GM18511 (cell line): ENCODE data around the gene LUC7L3.

Experiments used
- ATAC-seq: cut with Tn5 transposase; IDR thresholded peaks from one replicate; pipeline ENCODE4 v1.9.1; 2021; ENCODE audit warnings: mild to moderate bottlenecking, moderate library complexity; ENCODE audit not compliant: unreplicated experiment

The LUC7L3 gene

GRCh38 chr17:50685691-50686493 is 33.5 kb upstream of the LUC7L3 start:
- no peak for ATAC-seq

- no peak for ATAC-seq
Measured at GRCh38 chr17:50686494-50687199, 32.8 kb upstream of the LUC7L3 start.

- ATAC-seq: no peak
Measured at GRCh38 chr17:50687200-50688066, 32.0 kb upstream of the LUC7L3 start.

- no peak for ATAC-seq
Measured at GRCh38 chr17:50688245-50688644, 31.2 kb upstream of the LUC7L3 start.

DNA sequence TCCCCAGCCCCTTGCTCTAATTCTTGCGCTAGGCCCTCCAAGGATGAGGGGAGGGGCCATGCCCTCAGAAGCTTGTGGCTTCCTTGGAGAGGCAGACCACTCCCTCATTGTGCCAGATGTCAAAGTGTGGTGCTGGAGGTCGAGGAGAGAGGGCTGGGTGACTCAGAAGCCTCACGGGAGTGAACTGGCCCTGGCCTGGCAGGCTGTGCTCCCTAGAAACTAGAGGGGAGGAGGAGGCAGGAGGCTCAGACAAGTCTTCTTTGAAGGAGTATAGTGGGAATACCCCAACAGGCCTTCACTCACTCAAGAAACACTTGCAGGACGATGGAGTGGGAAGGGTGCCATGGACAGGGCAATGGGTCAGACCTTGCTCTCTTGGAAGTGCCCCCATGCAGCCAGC is 30.2 kb upstream of the LUC7L3 start:
- no peak for ATAC-seq

GRCh38 chr17:50689956-50690886 is 29.2 kb upstream of the LUC7L3 start:
- no peak for ATAC-seq

GRCh38 chr17:50690887-50691549 is 28.4 kb upstream of the LUC7L3 start:
- ATAC-seq: no peak

DNA sequence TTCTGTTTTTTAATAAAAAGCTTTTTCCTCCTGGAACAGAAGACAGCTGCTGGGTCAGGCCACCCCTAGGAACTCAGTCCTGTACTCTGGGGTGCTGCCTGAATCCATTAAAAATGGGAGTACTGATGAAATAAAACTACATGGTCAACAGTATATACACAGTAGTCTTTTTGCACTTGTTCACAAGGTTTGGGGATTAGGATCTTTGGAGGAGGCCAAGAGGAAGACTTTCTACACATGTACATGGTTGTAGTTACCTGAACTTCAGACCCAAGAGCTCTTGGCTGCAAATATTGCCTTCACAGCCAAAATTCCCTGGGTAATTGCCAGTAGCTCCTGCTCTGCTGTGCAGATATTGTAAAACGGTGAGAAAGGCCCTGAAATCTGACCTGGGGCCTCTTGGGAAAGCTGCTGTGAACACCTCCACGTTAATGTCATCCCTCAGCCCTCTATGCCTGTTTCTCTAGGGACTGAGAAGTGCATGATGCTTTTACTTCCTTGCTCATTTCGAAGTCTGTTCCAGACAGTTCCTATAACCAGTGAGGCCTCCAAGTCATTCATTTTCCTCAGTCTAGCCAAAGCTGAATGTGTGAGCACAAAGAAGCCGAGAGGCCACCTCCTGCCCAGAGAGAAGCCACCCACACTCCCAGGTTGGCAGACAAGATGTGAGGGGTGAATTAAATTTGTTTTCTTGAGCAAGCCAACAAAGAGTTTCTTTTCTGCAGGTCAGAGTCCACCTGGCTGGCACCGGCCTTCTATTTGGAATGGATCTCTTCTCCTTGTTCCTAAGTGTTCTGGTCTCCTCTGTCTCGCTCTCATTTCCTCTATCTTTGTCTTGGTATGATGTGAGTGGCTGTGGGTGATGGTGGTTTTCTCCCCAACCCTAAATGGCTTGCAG is 27.6 kb upstream of the LUC7L3 start:
- no peak for ATAC-seq

- ATAC-seq: no peak
Measured at GRCh38 chr17:50692448-50693035, 26.9 kb upstream of the LUC7L3 start.

- ATAC-seq: no peak
Measured at GRCh38 chr17:50693036-50693682, 26.2 kb upstream of the LUC7L3 start.

- no peak for ATAC-seq
Measured at GRCh38 chr17:50696365-50696879, 23.0 kb upstream of the LUC7L3 start.

DNA sequence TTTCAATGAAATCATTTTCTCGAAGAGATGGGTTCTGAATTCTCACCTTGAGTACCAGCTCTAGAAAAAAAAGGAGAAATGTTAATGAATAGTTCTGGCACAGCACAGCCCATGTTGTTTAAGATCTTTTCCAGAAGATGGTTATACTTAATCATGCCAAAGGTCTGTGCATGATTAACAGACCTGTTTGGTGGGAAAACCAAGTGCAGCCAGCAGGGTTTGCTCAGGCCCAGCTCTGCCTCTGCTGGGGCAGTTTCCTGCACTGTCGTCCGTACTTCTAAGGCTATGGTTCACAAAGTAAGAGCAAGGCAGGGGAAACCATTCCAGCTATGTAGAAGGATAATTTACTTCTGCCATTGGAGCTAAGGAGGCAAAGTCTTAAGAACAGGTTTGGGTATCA is 22.3 kb upstream of the LUC7L3 start:
- ATAC-seq: no peak

DNA sequence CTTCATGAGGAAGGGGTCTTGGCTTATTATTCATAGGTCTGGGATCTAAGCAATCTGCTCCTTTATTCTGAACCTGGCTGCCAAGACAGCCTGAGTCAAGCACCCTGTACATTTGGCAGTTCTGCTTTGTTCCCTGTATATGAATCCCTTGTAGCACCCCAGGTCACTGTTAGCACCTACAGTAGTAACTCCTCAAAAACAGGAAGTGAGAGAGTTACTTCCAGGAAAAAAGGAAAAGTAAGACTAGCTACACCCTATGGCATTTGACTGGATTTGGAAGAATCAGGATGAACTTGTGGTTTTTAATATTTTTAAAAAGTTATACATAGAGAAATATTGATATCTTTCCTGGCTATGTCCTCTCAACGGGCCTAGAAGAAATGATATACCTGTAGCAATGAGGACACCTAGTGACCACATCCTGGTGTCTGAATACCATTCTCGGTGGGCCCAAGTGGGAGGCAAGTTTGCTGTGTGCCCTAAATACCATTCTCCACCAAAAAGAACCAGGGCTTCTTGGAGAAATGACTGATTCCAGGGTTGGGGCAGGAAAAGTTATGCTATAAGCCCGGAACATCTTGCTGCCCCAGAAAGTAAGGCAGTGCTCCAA is 21.6 kb upstream of the LUC7L3 start:
- no peak for ATAC-seq

- no peak for ATAC-seq
Measured at GRCh38 chr17:50699410-50699809, 20.0 kb upstream of the LUC7L3 start.

- no peak for ATAC-seq
Measured at GRCh38 chr17:50703162-50703561, 16.2 kb upstream of the LUC7L3 start.

DNA sequence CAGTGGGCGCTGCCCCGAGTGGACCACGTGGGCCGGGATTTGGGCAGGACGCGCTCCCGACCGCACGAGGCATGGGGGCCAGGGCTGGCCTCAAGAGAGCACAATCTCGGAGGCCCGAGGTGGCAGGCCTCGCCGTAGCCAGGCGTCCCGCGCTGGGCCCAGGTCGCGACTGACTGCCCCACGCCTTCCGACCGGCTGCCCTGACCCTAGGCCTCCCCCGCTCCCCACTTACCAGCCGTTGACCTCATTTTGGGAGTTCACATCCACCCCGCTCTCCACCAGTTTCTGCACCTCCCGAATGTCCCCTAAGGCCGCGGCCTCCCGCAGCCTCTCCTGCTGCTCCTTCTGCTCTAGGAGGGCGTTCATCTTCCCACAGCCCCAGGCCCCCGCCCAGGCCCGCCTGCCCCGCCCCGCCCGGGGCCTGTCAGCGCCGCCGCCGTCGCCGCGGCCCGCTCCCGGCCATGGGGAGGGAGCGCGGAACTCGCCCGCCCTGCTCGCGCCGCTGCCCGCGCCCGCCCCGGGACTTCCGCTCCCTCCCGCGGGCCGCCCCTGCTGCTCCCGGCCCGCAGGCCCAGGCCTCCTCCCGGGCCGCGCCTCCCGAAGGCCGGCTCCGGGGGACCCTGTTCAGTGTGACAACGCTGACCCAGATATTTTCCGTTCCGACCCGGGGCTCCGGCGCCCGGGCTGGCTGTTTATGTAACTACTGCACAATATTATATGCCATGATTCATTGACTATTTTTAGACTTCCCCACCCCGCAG is 11.9 kb upstream of the LUC7L3 start, which contains the start of gene ANKRD40:
Gene ANKRD40, minus strand, starts transcription at position 626 of the 761 bp plus-strand sequence. Its CDS starts 260 bp downstream, at position 366.
- peak; percentile 87 for ATAC-seq
